BE2C (cell line): Measurements from ENCODE around the gene ICA1.

Experiments
- DNase-seq: peaks from one replicate; pipeline ENCODE4 v3.0.0-alpha.2; 2020
- H3K27me3 ChIP-seq: fragments of 250-450 bp; sonication (Bioruptor Pico); 2 replicates; pipeline ENCODE4 v1.5.1; 2020; ENCODE audit warnings: mild to moderate bottlenecking
- H3K36me3 ChIP-seq: fragments of 250-450 bp; sonication (Bioruptor Pico); 2 replicates; pipeline ENCODE4 v1.5.1; 2020; ENCODE audit warnings: mild to moderate bottlenecking
- H3K4me1 ChIP-seq: fragments of 250-450 bp; sonication (Bioruptor Pico); 2 replicates; pipeline ENCODE4 v1.5.1; 2020
- H3K4me3 ChIP-seq: 2 replicates; pipeline ENCODE4 v1.5.1; 2011; ENCODE audit warnings: low read depth, low read length
- H3K9me3 ChIP-seq: fragments of 250-450 bp; sonication (Bioruptor Pico); 2 replicates; pipeline ENCODE4 v1.5.1; 2020
- TF ChIP-seq, protein P1 (sequence below): IDR thresholded peaks from 2 replicates; pipeline ENCODE4 v1.5.1; 2012; ENCODE audit warnings: mild to moderate bottlenecking, low read depth, low read length

The ICA1 gene

DNA sequence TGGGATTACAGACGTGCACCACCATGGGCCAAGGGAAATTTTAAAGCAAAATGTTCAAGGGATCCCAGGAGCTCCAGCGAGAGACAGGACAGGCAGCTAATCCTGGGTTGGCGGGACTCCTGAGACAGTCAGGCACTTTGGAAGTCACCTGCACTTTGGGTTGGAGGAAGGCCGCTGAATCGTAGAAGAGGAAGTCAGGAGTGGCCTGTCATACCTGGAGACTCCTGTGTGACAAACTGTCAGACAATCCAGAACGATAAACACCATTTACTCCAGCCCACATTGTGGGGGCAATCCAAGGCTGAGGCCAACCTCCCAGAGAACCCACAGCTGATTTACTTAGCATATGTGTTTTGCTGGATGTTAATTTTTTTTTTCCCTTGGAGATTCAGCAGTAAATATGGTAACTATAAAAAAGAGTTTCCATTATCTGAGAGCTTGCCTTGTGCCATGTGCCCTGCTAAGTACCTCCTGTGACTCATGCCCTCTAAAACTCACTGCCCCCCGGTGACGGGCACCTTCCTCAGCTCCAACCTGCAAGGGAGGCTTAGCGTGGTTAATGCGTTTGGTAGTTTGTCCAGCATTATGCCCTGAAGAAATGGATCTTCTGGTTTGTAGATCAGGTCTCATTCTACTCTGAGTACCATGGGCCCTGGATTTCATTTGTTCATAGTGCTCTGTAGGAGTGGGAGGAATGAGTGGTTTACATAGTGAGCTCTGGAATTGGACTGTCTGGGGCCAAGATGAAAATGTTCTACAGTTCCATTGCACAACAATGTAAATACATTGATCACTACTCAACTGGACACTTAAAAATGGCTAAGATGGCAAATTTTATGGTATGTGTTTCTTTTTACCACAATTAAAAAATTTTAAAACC lies 50.9 kb downstream of the ICA1 start:
- DNase-seq: no peak
- Histone ChIP-seq H3K27me3 (no peaks in the 10 kb centered on the region), H3K36me3 (peaks cover 48% of the 10 kb centered on the region), H3K4me3 (no peak overlapping the region), H3K9me3 (no peaks in the 10 kb centered on the region), H3K4me1 (peaks cover 8% of the 10 kb centered on the region; the same call in 1 of the 2 replicates)
- TF ChIP-seq, protein P1, sequence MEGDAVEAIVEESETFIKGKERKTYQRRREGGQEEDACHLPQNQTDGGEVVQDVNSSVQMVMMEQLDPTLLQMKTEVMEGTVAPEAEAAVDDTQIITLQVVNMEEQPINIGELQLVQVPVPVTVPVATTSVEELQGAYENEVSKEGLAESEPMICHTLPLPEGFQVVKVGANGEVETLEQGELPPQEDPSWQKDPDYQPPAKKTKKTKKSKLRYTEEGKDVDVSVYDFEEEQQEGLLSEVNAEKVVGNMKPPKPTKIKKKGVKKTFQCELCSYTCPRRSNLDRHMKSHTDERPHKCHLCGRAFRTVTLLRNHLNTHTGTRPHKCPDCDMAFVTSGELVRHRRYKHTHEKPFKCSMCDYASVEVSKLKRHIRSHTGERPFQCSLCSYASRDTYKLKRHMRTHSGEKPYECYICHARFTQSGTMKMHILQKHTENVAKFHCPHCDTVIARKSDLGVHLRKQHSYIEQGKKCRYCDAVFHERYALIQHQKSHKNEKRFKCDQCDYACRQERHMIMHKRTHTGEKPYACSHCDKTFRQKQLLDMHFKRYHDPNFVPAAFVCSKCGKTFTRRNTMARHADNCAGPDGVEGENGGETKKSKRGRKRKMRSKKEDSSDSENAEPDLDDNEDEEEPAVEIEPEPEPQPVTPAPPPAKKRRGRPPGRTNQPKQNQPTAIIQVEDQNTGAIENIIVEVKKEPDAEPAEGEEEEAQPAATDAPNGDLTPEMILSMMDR: no peak

DNA sequence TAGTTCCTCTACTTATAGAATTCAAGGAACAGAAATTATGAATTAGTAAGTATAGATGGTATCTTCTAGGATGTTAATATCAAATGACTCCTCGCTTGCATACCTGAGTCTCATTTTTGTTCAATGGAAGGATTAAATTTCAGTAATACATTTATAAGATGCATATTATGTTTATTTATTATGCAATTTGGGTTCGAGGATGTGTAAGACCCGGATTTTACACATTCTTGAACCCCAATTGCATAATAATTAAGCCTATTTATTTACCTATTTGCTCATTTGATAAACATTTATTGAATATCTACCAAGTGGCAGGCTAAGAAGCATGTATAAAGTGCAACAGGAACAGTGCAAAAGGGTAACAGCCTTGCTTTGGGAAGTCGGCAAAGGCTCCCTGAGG lies 52.6 kb downstream of the ICA1 start:
- peaks cover 16% of the 10 kb centered on the region for H3K4me1 ChIP-seq
- H3K36me3 ChIP-seq: peaks cover 36% of the 10 kb centered on the region
- no peak for DNase-seq
- TF ChIP-seq, protein P1: no peak
- H3K4me3 ChIP-seq: no peak overlapping the region
- no peaks in the 10 kb centered on the region for H3K27me3 ChIP-seq
- H3K9me3 ChIP-seq: no peaks in the 10 kb centered on the region

DNA sequence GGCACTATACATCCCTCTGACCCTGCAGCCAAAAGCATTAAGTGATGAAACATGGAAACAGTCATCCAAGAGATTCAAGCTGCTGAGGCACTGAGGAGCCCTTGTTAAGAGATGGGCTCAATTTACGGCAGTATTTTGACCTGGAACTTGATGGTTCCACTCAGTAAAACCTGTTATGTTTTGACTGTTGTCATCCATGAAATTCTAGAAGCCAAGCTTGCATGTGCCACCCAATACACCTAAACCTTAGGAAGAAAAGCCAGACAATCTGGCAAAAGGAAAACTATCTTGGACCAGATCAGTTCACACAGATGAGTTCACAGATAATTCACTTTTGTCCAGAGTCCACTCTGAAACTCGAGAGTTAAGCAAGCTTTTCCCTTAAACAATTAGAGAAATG lies 53.2 kb downstream of the ICA1 start:
- DNase-seq: no peak
- Histone ChIP-seq H3K36me3 (peaks cover 32% of the 10 kb centered on the region), H3K27me3 (no peaks in the 10 kb centered on the region), H3K9me3 (no peaks in the 10 kb centered on the region), H3K4me1 (peaks cover 12% of the 10 kb centered on the region), H3K4me3 (no peak overlapping the region)
- TF ChIP-seq, protein P1: no peak

DNA sequence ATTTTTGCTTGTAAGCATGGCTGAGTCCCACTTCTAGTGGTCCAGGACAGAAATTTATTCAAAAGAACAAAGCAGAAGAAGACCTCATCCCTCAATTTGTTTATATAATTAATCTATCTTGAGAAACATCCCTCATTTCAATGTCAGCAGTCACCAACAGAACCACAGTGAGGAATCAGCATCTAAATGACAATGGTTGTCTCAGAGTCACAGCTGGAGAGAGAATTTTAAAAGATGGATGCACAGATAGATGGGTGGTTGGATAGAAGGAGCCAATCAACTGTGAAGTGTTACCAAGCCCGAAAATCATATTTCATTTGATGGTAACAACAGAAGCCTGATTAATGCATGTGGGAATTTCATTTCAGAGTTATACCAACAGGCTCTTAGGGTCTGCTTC lies 55.0 kb downstream of the ICA1 start:
- Histone ChIP-seq H3K36me3 (peaks cover 24% of the 10 kb centered on the region), H3K4me1 (peaks cover 12% of the 10 kb centered on the region), H3K9me3 (no peaks in the 10 kb centered on the region), H3K27me3 (no peaks in the 10 kb centered on the region), H3K4me3 (no peak overlapping the region)
- no peak for DNase-seq
- TF ChIP-seq, protein P1: no peak

DNA sequence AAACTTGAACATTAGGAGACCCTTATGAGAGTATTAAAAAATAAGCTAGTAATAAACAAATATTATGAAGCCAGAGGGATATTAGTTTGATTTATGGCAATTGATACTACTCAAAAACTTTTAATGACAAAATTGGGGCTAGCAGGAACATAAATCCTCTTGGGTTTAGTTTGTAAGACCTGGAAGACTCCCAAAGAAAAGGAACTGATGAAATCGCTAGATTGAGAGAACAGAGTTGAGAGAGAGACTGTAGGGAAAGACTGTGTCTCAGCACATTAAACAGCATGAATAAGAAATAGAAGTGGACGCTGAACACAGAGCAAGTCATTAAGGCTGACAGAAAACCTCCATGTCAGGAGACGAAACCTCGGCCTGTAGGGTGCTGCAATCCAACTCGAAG lies 56.4 kb downstream of the ICA1 start:
- Histone ChIP-seq H3K36me3 (peaks cover 21% of the 10 kb centered on the region), H3K4me3 (no peak overlapping the region), H3K4me1 (peaks cover 12% of the 10 kb centered on the region), H3K27me3 (no peaks in the 10 kb centered on the region), H3K9me3 (no peaks in the 10 kb centered on the region)
- DNase-seq: no peak
- TF ChIP-seq, protein P1: no peak

DNA sequence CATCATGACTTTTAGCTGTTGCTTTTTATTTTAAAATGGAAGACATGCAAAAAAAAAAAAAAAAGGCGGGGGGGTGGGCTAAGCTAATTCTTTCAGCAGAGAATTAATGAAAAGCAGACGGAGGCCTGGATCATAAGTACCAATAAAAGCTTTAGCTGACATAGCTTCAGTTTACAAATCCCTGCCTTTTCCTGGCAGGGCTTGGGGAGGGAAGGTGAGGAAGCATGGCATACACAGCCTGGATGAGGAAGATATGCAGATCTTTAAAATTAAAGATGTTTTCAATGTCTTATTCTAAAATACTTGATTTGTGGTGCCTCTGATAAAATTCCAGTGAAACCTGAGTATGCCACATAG lies 57.0 kb downstream of the ICA1 start:
- no peak for DNase-seq
- no peaks in the 10 kb centered on the region for H3K9me3 ChIP-seq
- H3K4me1 ChIP-seq: peaks cover 12% of the 10 kb centered on the region
- H3K36me3 ChIP-seq: peaks cover 21% of the 10 kb centered on the region
- H3K4me3 ChIP-seq: no peak overlapping the region
- no peaks in the 10 kb centered on the region for H3K27me3 ChIP-seq
- TF ChIP-seq, protein P1: no peak
